ENCODE results near the gene CDIPT. TPM values are rescaled to one million over a fixed set of nuclear protein-coding genes. Genes with fewer than 3 reads are reported as not detected.

Gene CDIPT
- total and polyA plus RNA-seq, 2 of the 13 experiments (the other 11 are each of a cell fraction or from before 2014, with no cell fraction given), result 54.9 to 97.5 TPM

DNA sequence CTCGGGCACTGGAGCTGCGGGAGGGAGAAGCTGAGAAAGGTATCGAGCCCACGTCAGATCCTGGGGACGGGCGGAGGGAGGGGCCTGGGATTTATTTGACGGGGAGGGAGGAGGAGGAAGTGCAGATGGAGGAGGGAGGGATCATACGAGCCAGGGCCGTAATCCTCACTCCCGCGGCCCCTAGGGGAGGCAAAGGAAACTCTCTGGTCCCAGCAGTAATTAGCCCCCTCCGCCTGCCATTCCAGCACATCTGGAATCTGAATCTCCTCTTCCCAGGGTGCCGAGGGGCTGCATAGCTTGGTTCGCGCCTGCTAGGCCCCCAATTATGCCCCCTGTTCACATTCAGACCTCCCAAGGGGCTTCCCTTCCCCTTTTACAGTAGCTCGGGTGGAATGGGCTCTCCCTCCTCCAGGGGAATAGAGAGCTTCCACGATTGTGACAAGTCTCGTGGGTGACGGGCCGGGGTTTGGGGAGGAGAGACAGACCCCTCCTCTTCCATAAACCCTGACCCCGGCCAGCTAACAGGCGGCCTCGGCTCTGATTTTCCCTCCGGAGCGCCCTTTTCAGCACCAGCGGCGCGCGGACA, 36.6 kb upstream of the CDIPT start, which contains the start of gene SEZ6L2 (continued):
- TF ChIP-seq, protein P1, sequence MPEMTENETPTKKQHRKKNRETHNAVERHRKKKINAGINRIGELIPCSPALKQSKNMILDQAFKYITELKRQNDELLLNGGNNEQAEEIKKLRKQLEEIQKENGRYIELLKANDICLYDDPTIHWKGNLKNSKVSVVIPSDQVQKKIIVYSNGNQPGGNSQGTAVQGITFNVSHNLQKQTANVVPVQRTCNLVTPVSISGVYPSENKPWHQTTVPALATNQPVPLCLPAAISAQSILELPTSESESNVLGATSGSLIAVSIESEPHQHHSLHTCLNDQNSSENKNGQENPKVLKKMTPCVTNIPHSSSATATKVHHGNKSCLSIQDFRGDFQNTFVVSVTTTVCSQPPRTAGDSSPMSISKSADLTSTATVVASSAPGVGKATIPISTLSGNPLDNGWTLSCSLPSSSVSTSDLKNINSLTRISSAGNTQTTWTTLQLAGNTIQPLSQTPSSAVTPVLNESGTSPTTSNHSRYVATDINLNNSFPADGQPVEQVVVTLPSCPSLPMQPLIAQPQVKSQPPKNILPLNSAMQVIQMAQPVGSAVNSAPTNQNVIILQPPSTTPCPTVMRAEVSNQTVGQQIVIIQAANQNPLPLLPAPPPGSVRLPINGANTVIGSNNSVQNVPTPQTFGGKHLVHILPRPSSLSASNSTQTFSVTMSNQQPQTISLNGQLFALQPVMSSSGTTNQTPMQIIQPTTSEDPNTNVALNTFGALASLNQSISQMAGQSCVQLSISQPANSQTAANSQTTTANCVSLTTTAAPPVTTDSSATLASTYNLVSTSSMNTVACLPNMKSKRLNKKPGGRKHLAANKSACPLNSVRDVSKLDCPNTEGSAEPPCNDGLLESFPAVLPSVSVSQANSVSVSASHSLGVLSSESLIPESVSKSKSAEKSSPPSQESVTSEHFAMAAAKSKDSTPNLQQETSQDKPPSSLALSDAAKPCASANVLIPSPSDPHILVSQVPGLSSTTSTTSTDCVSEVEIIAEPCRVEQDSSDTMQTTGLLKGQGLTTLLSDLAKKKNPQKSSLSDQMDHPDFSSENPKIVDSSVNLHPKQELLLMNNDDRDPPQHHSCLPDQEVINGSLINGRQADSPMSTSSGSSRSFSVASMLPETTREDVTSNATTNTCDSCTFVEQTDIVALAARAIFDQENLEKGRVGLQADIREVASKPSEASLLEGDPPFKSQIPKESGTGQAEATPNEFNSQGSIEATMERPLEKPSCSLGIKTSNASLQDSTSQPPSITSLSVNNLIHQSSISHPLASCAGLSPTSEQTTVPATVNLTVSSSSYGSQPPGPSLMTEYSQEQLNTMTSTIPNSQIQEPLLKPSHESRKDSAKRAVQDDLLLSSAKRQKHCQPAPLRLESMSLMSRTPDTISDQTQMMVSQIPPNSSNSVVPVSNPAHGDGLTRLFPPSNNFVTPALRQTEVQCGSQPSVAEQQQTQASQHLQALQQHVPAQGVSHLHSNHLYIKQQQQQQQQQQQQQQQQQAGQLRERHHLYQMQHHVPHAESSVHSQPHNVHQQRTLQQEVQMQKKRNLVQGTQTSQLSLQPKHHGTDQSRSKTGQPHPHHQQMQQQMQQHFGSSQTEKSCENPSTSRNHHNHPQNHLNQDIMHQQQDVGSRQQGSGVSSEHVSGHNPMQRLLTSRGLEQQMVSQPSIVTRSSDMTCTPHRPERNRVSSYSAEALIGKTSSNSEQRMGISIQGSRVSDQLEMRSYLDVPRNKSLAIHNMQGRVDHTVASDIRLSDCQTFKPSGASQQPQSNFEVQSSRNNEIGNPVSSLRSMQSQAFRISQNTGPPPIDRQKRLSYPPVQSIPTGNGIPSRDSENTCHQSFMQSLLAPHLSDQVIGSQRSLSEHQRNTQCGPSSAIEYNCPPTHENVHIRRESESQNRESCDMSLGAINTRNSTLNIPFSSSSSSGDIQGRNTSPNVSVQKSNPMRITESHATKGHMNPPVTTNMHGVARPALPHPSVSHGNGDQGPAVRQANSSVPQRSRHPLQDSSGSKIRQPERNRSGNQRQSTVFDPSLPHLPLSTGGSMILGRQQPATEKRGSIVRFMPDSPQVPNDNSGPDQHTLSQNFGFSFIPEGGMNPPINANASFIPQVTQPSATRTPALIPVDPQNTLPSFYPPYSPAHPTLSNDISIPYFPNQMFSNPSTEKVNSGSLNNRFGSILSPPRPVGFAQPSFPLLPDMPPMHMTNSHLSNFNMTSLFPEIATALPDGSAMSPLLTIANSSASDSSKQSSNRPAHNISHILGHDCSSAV (CRISPR knock-in tag; IDR thresholded peaks at IDR 0.05; ENCODE audit: borderline replicate concordance), result no peak
- TF ChIP-seq, protein P2, sequence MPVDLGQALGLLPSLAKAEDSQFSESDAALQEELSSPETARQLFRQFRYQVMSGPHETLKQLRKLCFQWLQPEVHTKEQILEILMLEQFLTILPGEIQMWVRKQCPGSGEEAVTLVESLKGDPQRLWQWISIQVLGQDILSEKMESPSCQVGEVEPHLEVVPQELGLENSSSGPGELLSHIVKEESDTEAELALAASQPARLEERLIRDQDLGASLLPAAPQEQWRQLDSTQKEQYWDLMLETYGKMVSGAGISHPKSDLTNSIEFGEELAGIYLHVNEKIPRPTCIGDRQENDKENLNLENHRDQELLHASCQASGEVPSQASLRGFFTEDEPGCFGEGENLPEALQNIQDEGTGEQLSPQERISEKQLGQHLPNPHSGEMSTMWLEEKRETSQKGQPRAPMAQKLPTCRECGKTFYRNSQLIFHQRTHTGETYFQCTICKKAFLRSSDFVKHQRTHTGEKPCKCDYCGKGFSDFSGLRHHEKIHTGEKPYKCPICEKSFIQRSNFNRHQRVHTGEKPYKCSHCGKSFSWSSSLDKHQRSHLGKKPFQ (CRISPR knock-in tag; IDR thresholded peaks at IDR 0.05; ENCODE audit: insufficient replicate concordance), result no peak
- TF ChIP-seq KDM2A (CRISPR knock-in tag; IDR thresholded peaks at IDR 0.05; ENCODE audit: borderline replicate concordance, low read depth), result peak; percentile 71
- no peak; the same call in 1 of the 2 replicates for TF ChIP-seq YEATS4 (CRISPR knock-in tag; IDR thresholded peaks at IDR 0.05; ENCODE audit: borderline replicate concordance)
- no peak for TF ChIP-seq ZHX2 (IDR thresholded peaks at IDR 0.05; ENCODE audit: low read depth)
- TF ChIP-seq ZHX2 (CRISPR knock-in tag; IDR thresholded peaks at IDR 0.05; ENCODE audit: borderline replicate concordance), result peak; percentile 99; the same call in 1 of the 2 replicates
- TF ChIP-seq ZNF629 (CRISPR knock-in tag; conservative IDR thresholded peaks at IDR 0.05), result 0 out of 2 replicates have a peak, but pooled peaks have one; percentile 45
- 0 out of 2 replicates have a peak, but pooled peaks have one; percentile 27 for TF ChIP-seq ZNF567 (CRISPR knock-in tag; IDR thresholded peaks at IDR 0.05; ENCODE audit: borderline replicate concordance)
- 0 out of 2 replicates have a peak, but pooled peaks have one; percentile 2 for TF ChIP-seq SRF (IDR thresholded peaks at IDR 0.05; ENCODE audit: low read depth, low read length)
- TF ChIP-seq ZNF777 (CRISPR knock-in tag; IDR thresholded peaks at IDR 0.05), result no peak; the same call in 1 of the 2 replicates
- TF ChIP-seq FOXA3 (CRISPR knock-in tag; IDR thresholded peaks at IDR 0.05), result peak; percentile 35
- TF ChIP-seq PHF8 (CRISPR knock-in tag; IDR thresholded peaks at IDR 0.05), result peak; percentile 61
- TF ChIP-seq ZNF891 (CRISPR knock-in tag; IDR thresholded peaks at IDR 0.05), result peak; percentile 86
